GM18505 (cell line): ENCODE results near the gene AP1M2.

Source experiments
- ATAC-seq: cut with Tn5 transposase; IDR thresholded peaks from one replicate; pipeline ENCODE4 v1.9.1; 2021; ENCODE audit not compliant: unreplicated experiment
- POLR2A ChIP-seq: IDR thresholded peaks from 4 replicates; pipeline ENCODE4 v1.6.1; 2011; ENCODE audit warnings: borderline replicate concordance; ENCODE audit not compliant: insufficient read depth, insufficient read length; ENCODE audit errors: extremely low read depth

The AP1M2 gene

DNA sequence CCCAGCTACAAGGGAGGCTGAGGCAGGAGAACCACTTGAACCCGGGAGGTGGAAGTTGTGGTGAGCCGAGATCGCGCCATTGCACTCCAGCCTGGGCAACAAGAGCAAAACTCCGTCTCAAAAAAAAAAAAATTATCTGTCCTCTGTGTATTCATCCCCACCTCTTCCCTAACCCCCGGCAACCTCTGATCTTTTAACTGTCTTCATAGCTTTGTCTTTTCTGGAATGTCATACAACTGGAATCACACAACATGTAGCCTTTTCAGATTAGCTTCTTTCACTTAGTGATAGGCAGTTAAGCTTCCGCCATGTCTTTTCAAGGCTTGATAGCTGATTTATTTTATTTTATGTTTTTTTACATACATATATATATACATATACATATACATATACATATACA is 61.5 kb downstream of the AP1M2 start:
- no peak for ATAC-seq
- no peak for TF ChIP-seq POLR2A

GRCh38 chr19:10523135-10523636 is 63.9 kb downstream of the AP1M2 start:
- no peak for ATAC-seq
- TF ChIP-seq POLR2A = no peak
